NCI-H2227 (cell line): ENCODE results near the gene MUC4.
"Not testable (repeated sequence)": the region's sequence is repeated elsewhere in the genome, so short reads cannot be mapped to it uniquely, and the experiment has no call there.

Source experiments
- DNase-seq: peaks from one replicate; lab custom pipeline; 2025; ENCODE audit not compliant: unreplicated experiment; lab: John Stamatoyannopoulos, UW

Gene MUC4

GRCh38 chr3:195815169-195815771 is 3.5 kb upstream of the MUC4 start:
- DNase-seq: no peak

GRCh38 chr3:195813916-195814640 is 2.3 kb upstream of the MUC4 start:
- no peak for DNase-seq

- no peak for DNase-seq
These were observed 637 bp upstream of the MUC4 start for GRCh38 chr3:195812366-195812765.

GRCh38 chr3:195810455-195810845 is 1.3 kb downstream of the MUC4 start:
- no peak for DNase-seq

GRCh38 chr3:195809796-195810454 is 1.8 kb downstream of the MUC4 start:
- no peak for DNase-seq

- DNase-seq: no peak
These were observed 2.4 kb downstream of the MUC4 start for GRCh38 chr3:195809291-195809785.

- DNase-seq: no peak
These were observed 2.9 kb downstream of the MUC4 start for GRCh38 chr3:195808741-195809290.

- DNase-seq: no peak
These were observed 4.0 kb downstream of the MUC4 start for GRCh38 chr3:195807681-195808121.

GRCh38 chr3:195806916-195807231 is 4.9 kb downstream of the MUC4 start:
- no peak for DNase-seq

GRCh38 chr3:195806211-195806915 is 5.4 kb downstream of the MUC4 start:
- no peak for DNase-seq

- DNase-seq: not testable (repeated sequence)
These were observed 6.1 kb downstream of the MUC4 start for GRCh38 chr3:195805588-195805987.

GRCh38 chr3:195805181-195805580 is 6.5 kb downstream of the MUC4 start:
- DNase-seq: no peak

- DNase-seq: peak; percentile 24
These were observed 8.3 kb downstream of the MUC4 start for GRCh38 chr3:195803289-195803908.

- DNase-seq: no peak
These were observed 8.9 kb downstream of the MUC4 start for GRCh38 chr3:195802795-195803194.

GRCh38 chr3:195802261-195802701 is 9.4 kb downstream of the MUC4 start:
- no peak for DNase-seq

- no peak for DNase-seq
These were observed 10.2 kb downstream of the MUC4 start for GRCh38 chr3:195801251-195802183.

- DNase-seq: no peak
These were observed 11.5 kb downstream of the MUC4 start for GRCh38 chr3:195800240-195800639.

GRCh38 chr3:195796795-195797194 is 14.9 kb downstream of the MUC4 start:
- DNase-seq: no peak

- DNase-seq: no peak
These were observed 17.0 kb downstream of the MUC4 start for GRCh38 chr3:195794708-195795107.

GRCh38 chr3:195792621-195793020 is 19.1 kb downstream of the MUC4 start:
- not testable (repeated sequence) for DNase-seq
